GM18517 (cell line): ENCODE measurements around the gene DDT.
"Not testable (repeated sequence)": the region's sequence is repeated elsewhere in the genome, so short reads cannot be mapped to it uniquely, and the experiment has no call there.

ENCODE experiments used
- ATAC-seq: cut with Tn5 transposase; IDR thresholded peaks from one replicate; pipeline ENCODE4 v1.9.1; 2021; ENCODE audit warnings: mild to moderate bottlenecking, moderate library complexity; ENCODE audit not compliant: unreplicated experiment

DDT gene

GRCh38 chr22:23989583-23990244 lies 15.5 kb upstream of the DDT start:
- not testable (repeated sequence) for ATAC-seq

DNA sequence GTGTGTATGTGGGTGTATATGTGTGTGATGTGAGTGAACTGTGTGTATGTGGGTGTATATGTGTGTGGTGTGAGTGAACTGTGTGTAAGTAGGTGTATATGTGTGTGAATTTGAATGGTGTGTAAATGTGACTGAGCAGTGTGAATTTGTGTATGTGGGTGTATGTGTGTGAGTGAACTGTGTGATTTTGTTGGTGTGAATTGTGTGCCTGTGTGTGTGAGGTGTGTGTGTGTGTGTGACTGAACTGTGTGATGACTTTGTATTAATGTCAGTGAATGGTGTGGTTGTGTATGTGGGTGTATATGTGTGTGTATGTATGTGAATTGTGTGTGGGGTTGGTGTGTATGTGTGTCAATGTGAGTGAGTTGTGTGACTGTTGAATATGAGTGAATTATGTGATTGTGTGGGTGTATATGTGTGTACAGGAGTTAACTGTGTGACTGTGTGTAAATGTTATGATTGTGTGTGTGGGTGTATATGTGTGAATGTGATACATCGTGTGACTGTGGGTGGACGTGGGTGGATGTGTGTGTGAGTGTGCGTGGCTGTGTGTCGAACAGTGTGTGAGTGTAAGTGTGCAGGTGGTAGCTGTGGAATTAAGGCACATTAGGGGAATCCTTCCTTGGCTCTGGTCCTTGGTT lies 12.4 kb upstream of the DDT start:
- ATAC-seq = not testable (repeated sequence)

- ATAC-seq = not testable (repeated sequence)
Measured at GRCh38 chr22:23986089-23986488, 11.8 kb upstream of the DDT start.

- ATAC-seq = no peak
Measured at GRCh38 chr22:23984430-23984829, 10.2 kb upstream of the DDT start.

DNA sequence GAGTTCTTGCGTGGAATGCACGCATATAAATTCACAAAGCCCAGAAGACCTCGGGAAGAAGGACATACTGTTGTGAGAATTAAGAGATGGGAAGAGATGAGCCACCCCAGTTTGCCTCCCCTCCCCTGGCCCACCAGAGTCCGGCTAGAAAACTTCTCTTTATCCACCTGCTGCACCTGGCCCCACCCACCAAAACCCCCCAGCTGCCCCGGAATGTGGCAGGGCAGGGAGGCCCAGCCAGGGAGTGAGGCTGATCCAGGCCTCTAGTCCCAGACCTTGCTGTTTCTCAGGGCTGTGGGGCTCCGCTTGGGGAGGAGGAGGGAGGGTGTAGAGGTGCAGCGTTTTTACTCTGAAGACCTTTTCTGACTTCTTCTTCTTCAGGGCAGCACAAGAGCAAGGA lies 6.3 kb upstream of the DDT start:
- ATAC-seq = not testable (repeated sequence)

DNA sequence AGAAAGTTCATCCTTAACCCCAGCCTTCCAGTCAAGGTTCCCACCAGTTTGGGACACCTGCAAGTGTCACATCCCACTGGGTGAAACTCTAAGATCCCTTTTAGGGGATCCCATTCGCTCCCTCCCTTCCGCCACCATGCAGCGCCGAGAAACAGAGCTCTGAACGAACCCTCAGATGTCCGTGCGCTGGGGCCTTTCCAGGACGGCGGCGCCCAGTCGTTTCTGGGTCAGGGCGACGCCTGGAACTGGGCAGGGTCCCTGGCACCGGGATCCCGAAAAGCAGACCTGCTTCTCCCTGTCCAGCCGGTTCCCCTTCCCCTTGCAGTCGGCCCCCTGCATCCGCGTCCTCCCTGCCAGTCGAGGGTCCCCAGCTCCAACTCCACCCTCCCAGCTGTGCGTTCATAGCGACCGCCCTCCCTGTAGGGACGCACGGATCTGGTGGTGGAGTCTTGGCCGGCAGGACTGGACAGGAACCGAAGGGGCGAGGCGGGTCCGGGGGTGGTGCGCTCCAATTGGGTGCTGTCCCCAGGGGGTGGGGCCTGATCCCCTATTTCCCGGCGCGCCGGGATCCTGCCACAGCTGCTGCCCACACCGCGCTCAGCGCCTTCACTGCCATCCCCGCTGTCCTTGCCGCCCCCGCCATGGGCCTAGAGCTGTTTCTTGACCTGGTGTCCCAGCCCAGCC lies 5.5 kb upstream of the DDT start, which contains the start of gene GSTT2:
TSS of gene GSTT2 (plus strand) at position 578 of the 684 bp plus-strand sequence.
- not testable (repeated sequence) for ATAC-seq

- ATAC-seq = not testable (repeated sequence)
Measured at GRCh38 chr22:23977304-23977703, 3.1 kb upstream of the DDT start.

GRCh38 chr22:23974836-23975352 lies 653 bp upstream of the DDT start:
- ATAC-seq = peak; percentile 42

DNA sequence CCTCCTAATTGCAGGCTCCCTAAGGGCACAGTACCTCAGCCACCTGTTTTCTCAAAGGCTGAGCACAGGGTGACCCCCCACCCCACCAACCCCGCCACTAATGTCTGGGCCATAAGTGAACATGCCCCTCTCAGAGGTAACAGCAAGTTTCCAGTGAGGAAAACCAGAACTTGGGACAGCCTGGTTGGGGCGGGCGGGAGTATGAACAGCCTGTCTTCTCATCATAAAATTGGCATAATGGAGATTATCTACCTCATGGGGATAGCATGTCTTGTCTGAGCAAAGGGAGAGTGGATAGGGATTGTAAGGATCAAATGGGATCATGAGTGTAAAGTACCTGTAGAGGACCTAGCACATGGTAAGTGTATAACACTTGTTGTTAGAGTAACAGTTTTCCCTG lies 2.3 kb downstream of the DDT start:
- not testable (repeated sequence) for ATAC-seq

- ATAC-seq = no peak
Measured at GRCh38 chr22:23970816-23971486, 3.3 kb downstream of the DDT start.

DNA sequence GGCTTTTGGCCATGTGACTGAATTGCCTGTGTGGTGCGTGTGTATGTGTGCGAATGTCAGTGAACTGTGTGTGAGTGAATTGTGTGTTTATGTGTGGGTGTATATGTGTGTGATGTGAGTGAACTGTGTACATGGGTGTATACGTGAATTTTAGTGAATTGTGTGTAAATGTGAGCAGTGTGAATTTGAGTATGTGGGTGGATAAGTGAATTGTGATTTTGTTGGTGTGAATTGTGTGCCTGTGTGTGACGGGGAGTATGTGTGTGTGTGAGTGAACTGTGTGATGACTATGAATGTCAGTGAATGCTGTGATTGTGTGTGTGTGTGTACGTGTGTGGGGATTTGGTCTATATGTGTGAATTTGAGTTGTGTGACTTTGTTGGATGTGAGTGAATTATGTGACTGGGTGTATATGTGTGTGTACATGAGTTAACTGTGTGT lies 4.0 kb downstream of the DDT start:
- ATAC-seq = no peak

- no peak for ATAC-seq
Measured at GRCh38 chr22:23969071-23969470, 5.2 kb downstream of the DDT start.

GRCh38 chr22:23966568-23966967 lies 7.7 kb downstream of the DDT start, which contains the start of gene DDTL:
TSS of gene DDTL (plus strand) at chr22:23966888. CDS start at chr22:23966915, 27 bp downstream.
- ATAC-seq = peak; percentile 86

GRCh38 chr22:23966094-23966493 lies 8.1 kb downstream of the DDT start:
- ATAC-seq = peak; percentile 19

GRCh38 chr22:23961084-23961771 lies 13.0 kb downstream of the DDT start, which contains the start of gene GSTT2B:
TSS of gene GSTT2B (minus strand) at chr22:23961195. CDS start at chr22:23961131, 64 bp downstream.
- ATAC-seq = not testable (repeated sequence)

DNA sequence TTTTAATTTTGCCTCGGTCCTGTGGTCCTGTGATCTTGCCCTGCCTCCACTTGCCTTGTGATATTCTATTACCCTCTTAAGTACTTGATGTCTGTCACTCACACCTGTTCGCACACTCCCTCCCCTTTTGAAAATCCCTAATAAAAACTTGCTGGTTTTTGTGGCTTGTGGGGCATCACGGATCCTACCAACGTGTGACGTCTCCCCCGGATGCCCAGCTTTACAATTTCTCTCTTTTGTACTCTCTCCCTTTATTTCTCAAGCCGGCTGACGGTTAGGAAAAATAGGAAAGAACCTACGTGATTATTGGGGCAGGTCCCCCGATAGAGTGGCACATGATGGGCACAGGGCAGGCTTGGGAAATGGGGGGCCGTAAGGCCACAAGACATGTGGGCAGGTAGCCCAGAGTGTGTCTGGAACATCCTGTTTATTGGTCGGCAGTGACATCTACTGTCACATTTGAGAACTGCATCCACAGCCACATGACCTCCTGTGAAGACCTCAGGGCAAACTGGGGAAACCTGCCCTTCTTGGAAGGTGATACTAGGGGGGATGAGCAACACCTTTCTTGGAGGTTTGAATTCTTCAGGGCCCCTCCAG lies 17.8 kb downstream of the DDT start:
- ATAC-seq = not testable (repeated sequence)

DNA sequence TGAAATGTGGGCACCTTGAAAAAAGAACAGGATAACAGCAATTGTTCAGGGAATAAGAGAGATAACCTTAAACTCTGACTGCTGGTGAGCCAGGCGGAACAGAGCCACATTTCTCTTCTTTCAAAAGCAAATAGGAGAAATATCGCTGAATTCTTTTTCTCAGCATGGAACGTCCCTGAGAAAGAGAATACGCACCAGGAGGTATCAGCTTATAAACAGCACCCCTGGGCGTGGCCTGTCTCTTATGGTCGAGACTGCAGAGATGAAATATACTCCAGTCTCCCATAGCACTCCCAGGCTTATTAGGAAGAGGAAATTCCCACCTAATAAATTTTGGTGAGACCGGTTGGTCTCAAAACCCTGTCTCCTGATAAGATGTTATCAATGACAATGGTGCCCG lies 18.4 kb downstream of the DDT start:
- not testable (repeated sequence) for ATAC-seq

GRCh38 chr22:23954991-23955305 lies 19.3 kb downstream of the DDT start:
- not testable (repeated sequence) for ATAC-seq

- not testable (repeated sequence) for ATAC-seq
Measured at GRCh38 chr22:23954193-23954990, 19.8 kb downstream of the DDT start.
